Measurements from ENCODE around the gene KDM4B.

The KDM4B gene

GRCh38 chr19:5121266-5122120 lies 152.6 kb downstream of the KDM4B start:
- no peak for DNase-seq (ENCODE audit: low read depth in 2 of 2)

- DNase-seq (ENCODE audit: low read depth in 2 of 2), result no peak
Observed at GRCh38 chr19:5122121-5122400, 153.1 kb downstream of the KDM4B start.

DNA sequence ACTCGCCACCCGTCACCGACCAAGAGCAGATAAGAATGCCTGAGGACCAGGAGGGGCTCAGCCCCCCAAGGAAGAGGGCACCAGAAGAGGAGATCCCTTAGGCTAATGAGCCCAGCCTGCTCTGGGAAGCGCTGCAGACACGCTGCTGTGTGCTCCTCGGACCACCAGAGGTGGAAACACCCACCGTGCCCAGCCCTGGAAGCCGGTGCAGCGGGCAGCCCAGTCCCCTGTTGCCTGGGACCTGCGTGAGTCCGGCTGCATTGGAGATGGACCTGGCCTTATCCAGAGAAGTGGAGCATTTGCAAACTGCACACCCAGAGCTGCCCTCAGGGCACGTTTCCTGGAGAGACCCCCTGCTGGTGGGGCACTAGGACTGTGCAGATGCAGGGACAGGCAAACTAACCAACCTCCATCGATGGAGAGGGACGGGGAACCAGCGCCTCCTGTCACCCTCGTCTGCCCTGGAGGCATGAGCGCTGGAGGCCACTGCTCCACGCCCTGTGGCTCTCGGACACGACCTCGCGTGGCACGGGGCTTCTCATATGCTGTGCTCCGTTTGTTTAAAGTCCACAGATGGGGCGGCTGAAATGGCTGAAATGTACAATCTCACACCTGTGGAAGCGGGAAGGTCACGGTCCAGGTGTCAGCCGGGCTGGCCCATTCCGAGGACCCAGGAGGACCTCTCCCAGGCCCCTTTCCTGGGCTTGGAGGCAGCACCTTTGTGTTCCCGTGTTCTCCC lies 153.9 kb downstream of the KDM4B start:
- no peak for DNase-seq (ENCODE audit: low read depth in 2 of 2)

- no peak for DNase-seq (ENCODE audit: low read depth in 2 of 2)
Observed at GRCh38 chr19:5123646-5124045, 154.7 kb downstream of the KDM4B start.

GRCh38 chr19:5124111-5124855 lies 155.4 kb downstream of the KDM4B start:
- DNase-seq (ENCODE audit: low read depth in 2 of 2), result no peak

GRCh38 chr19:5125376-5125775 lies 156.5 kb downstream of the KDM4B start:
- DNase-seq (ENCODE audit: low read depth in 2 of 2), result no peak

GRCh38 chr19:5125797-5126497 lies 157.0 kb downstream of the KDM4B start:
- no peak for DNase-seq (ENCODE audit: low read depth in 2 of 2)

GRCh38 chr19:5126498-5127223 lies 157.7 kb downstream of the KDM4B start:
- no peak for DNase-seq (ENCODE audit: low read depth in 2 of 2)

- no peak for DNase-seq (ENCODE audit: low read depth in 2 of 2)
Observed at GRCh38 chr19:5127717-5128116, 158.8 kb downstream of the KDM4B start.

- DNase-seq (ENCODE audit: low read depth in 2 of 2), result no peak
Observed at GRCh38 chr19:5128251-5128935, 159.5 kb downstream of the KDM4B start.

GRCh38 chr19:5128936-5129389 lies 160.1 kb downstream of the KDM4B start:
- DNase-seq (ENCODE audit: low read depth in 2 of 2), result no peak

- DNase-seq (ENCODE audit: low read depth in 2 of 2), result no peak
Observed at GRCh38 chr19:5129691-5130090, 160.8 kb downstream of the KDM4B start.

GRCh38 chr19:5130371-5131030 lies 161.6 kb downstream of the KDM4B start:
- DNase-seq (ENCODE audit: low read depth in 2 of 2), result peak in 1 of 2 donors; percentile 45

- no peak for DNase-seq (ENCODE audit: low read depth in 2 of 2)
Observed at GRCh38 chr19:5131031-5131505, 162.2 kb downstream of the KDM4B start.

DNA sequence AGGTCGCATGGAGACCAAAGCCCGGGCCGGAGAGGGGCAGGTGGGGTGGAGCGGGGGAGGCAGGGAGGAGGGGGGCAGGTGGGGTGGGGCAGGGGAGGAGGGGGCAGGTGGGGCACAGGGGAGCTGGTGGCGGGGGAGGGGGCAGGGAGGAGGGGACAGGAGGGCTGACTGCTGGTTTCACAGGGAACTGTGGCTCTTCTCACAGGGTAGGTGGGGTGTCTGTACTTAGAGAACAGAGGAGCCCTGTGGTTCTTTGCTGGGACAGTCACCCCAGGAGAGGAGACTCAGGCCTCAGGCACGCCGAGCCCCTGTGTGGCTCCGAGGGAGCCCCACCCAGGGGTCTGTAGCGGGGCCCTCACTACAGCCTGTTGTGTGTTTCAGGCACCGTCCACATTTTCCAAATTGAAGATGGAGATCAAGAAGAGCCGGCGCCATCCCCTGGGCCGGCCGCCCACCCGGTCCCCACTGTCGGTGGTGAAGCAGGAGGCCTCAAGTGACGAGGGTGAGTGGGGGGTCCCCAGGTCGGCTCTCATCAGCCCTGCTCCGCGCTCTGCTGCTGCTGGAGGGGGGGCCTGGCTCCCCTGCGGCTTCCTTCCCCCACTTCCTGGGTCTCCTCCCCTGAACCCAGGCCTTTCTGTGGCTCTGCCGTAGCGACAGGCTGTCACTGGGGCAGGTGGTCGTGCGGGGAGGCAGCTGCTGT lies 162.7 kb downstream of the KDM4B start:
- no peak for DNase-seq (ENCODE audit: low read depth in 2 of 2)

DNA sequence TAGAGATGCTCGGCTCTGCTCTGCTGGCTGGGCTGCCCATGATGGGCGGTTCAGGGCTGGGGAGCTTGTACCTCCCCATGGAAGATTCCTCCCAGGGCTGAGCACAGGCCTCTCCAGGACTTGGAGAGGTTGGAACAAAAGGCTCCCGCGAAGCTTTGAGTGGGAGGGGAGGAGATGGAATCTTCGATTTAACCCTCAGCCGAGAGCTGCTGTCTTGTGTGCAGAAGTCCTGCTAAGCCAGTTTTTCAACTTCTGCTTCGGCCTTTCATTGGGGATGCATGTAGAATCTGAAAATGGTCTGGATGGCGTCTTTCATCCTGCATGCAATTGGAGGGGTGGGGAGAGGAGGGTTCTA lies 163.3 kb downstream of the KDM4B start:
- DNase-seq (ENCODE audit: low read depth in 2 of 2), result no peak

GRCh38 chr19:5132698-5133651 lies 164.1 kb downstream of the KDM4B start:
- no peak for DNase-seq (ENCODE audit: low read depth in 2 of 2)

- no peak for DNase-seq (ENCODE audit: low read depth in 2 of 2)
Observed at GRCh38 chr19:5133986-5134595, 165.2 kb downstream of the KDM4B start.
